ENCODE data around the gene LAMA4. TPM values are rescaled to one million over a fixed set of nuclear protein-coding genes. Genes with fewer than 3 reads are reported as not detected.

The LAMA4 gene
- total and polyA plus RNA-seq, 7 experiments from 2014 or later, result not detected

DNA sequence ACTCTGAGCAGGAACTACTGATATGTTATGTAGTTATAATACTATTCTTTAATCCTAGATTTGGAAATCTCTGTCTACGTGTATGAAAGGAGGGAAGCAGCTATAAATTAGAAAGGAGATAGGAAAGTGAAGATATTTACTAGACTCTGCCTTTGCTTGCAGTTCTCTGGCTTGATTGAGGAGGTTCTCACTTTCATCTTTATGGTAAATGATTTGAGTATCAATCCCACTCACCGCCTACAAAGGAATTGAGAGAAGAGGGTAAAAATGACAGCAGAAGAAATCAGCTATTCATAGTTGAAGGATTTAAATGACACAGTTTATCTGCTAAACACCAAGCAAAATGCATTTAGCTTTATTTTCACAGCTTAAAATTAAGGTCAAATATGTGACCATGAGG, 99.7 kb downstream of the LAMA4 start:
- Histone ChIP-seq H3K36me3 (ENCODE audit: control insufficient read depth in 2 of 3, insufficient read depth in 3 of 3, low read length in 3 of 3) (no peaks in the 10 kb centered on the region), H3K9me3 (ENCODE audit: control insufficient read depth in 2 of 3, low read length in 3 of 3) (no peaks in the 10 kb centered on the region), H3K4me1 (ENCODE audit: control insufficient read depth in 2 of 2, insufficient read depth in 2 of 2, low read length in 2 of 2) (no peaks in the 10 kb centered on the region), H3K27ac (ENCODE audit: low read depth, low read length) (no peak overlapping the region), H3K27me3 (ENCODE audit: control insufficient read depth in 2 of 2, insufficient read depth in 2 of 2, low read length in 2 of 2) (no peaks in the 10 kb centered on the region), H3K4me3 (ENCODE audit: low read length) (no peak overlapping the region)
- H3K4me1 Mint-ChIP-seq, result peaks cover 0 to 10% (median 0%) of the 10 kb centered on the region in 7 donors
- H3K9me3 Mint-ChIP-seq, result peaks cover 0 to 1% (median 0%) of the 10 kb centered on the region in 11 donors
- intact Hi-C loops (cut with micrococcal nuclease), result no loop called here
- ChIA-PET POLR2A (no interaction called here), CTCF (interaction anchor here (1.1 kb wide), 1 partner anchor 8 kb away, joined by 4 read pairs; no protein-coding TSS in a partner anchor)
- no peak overlapping the region for H3K4me3 Mint-ChIP-seq
- H3K27me3 Mint-ChIP-seq, result peaks cover 0 to 34% (median 9%) of the 10 kb centered on the region in 5 donors
- ATAC-seq (no peak), DNase-seq (no peak)
- no peak overlapping the region for H3K27ac Mint-ChIP-seq
- H3K36me3 Mint-ChIP-seq, result no peaks in the 10 kb centered on the region

DNA sequence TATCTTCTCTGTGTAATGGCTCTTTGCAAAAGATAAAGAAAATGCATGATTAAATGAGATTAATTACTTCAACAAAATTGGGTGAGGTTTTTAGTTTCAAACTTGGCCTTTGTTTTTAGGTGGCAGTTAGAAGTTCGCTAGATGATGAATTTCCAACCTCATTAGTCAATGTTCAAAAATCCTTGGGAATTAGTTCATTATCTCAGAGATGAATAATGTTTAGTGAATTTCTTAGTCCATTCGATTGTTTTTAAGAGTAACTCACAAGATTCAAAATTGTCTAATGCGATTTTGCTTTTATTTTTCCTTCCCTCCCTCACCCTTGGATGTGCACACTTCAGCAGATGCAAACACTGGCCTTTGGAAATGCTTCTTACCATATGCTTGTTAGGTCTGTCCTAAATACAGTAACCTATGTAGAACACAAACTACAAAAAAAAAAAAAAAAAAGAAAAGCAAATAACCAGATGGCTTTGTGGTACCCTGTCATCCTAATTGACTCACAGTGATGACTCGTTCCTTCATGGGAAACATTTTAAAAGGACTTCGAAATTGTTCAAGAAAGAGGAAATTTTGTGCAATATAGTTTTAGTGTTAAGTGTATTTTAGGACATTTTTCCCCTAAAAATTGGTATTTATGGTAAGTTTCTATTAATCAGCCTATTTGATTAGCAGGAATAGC, 100.3 kb downstream of the LAMA4 start:
- ATAC-seq (no peak), DNase-seq (no peak)
- H3K27ac Mint-ChIP-seq, result no peak overlapping the region
- H3K27me3 Mint-ChIP-seq, result peaks cover 0 to 30% (median 3%) of the 10 kb centered on the region in 5 donors
- H3K4me1 Mint-ChIP-seq, result peaks cover 0 to 10% (median 0%) of the 10 kb centered on the region in 7 donors
- no peaks in the 10 kb centered on the region for H3K27me3 ChIP-seq (ENCODE audit: control insufficient read depth in 2 of 2, insufficient read depth in 2 of 2, low read length in 2 of 2)
- no peaks in the 10 kb centered on the region for H3K36me3 ChIP-seq (ENCODE audit: control insufficient read depth in 2 of 3, insufficient read depth in 3 of 3, low read length in 3 of 3)
- CTCF ChIA-PET, result interaction anchor here (1.1 kb wide), 1 partner anchor 9 kb away, joined by 4 read pairs; no protein-coding TSS in a partner anchor
- no peak overlapping the region for H3K4me3 ChIP-seq (ENCODE audit: low read length)
- H3K4me3 Mint-ChIP-seq, result no peak overlapping the region
- intact Hi-C loops (cut with micrococcal nuclease), result no loop called here
- no peaks in the 10 kb centered on the region for H3K9me3 ChIP-seq (ENCODE audit: control insufficient read depth in 2 of 3, low read length in 3 of 3)
- POLR2A ChIA-PET, result no interaction called here
- no peak overlapping the region for H3K27ac ChIP-seq (ENCODE audit: low read depth, low read length)
- no peaks in the 10 kb centered on the region for H3K36me3 Mint-ChIP-seq
- peaks cover 0 to 1% (median 0%) of the 10 kb centered on the region in 11 donors for H3K9me3 Mint-ChIP-seq
- H3K4me1 ChIP-seq (ENCODE audit: control insufficient read depth in 2 of 2, insufficient read depth in 2 of 2, low read length in 2 of 2), result no peaks in the 10 kb centered on the region

DNA sequence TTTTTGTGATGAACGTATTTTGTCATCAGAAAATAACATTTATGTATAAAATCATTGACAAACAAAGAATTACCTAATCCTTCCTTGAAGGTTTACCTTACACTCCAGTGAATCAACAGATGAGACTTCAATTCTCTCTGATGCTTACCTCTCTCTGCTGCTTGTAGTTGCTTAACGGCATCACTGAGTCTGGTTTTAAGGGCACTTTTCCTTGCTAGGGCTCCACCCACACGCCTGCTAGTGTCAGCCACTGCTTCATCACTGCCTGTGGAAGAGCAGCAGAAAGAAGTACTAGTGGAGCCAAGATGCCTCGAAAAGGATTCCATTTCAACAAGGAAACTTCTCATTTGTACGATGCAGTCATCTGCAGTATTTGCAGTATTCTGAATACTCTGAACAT, 104.0 kb downstream of the LAMA4 start:
- ChIA-PET POLR2A (no interaction called here), CTCF (no interaction called here)
- Histone ChIP-seq H3K27me3 (ENCODE audit: control insufficient read depth in 2 of 2, insufficient read depth in 2 of 2, low read length in 2 of 2) (no peaks in the 10 kb centered on the region), H3K4me3 (ENCODE audit: low read length) (no peak overlapping the region), H3K4me1 (ENCODE audit: control insufficient read depth in 2 of 2, insufficient read depth in 2 of 2, low read length in 2 of 2) (no peaks in the 10 kb centered on the region), H3K27ac (ENCODE audit: low read depth, low read length) (no peak overlapping the region), H3K9me3 (ENCODE audit: control insufficient read depth in 2 of 3, low read length in 3 of 3) (no peaks in the 10 kb centered on the region), H3K36me3 (ENCODE audit: control insufficient read depth in 2 of 3, insufficient read depth in 3 of 3, low read length in 3 of 3) (no peaks in the 10 kb centered on the region)
- Mint-ChIP-seq H3K4me3 (no peak overlapping the region), H3K9me3 (no peaks in the 10 kb centered on the region), H3K27me3 (peaks cover 0 to 25% (median under 1%) of the 10 kb centered on the region in 5 donors), H3K4me1 (peaks cover 0 to 4% (median 0%) of the 10 kb centered on the region in 7 donors), H3K36me3 (no peaks in the 10 kb centered on the region), H3K27ac (no peak overlapping the region)
- ATAC-seq (no peak), DNase-seq (no peak)
- intact Hi-C loops (cut with micrococcal nuclease), result no loop called here

DNA sequence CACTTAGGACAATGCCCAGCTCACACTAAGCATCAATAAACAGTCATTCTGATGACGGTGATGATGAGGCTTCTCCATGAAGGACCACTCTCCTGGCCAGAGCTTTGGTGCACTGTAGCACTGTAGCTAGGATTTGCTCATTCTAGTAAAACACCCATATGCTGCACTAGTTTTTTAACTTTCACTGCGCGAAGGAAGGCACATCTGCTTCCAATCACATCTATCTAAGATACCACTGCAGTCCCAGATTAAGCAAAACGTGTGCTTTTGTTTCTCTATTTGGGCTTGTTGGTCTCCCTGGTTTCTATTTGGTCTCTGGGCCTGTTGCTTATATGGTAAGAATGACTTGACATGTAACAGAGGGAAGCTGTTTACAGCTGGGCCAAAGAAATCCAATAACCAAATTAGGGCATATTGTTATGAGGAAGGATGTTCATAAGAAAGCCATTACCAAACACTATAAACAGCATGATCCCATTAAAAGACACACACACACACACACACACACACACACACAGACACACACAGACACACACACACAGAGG, 104.6 kb downstream of the LAMA4 start:
- DNase-seq (no peak), ATAC-seq (no peak)
- Histone ChIP-seq H3K9me3 (ENCODE audit: control insufficient read depth in 2 of 3, low read length in 3 of 3) (no peaks in the 10 kb centered on the region), H3K27me3 (ENCODE audit: control insufficient read depth in 2 of 2, insufficient read depth in 2 of 2, low read length in 2 of 2) (no peaks in the 10 kb centered on the region), H3K4me3 (ENCODE audit: low read length) (no peak overlapping the region), H3K4me1 (ENCODE audit: control insufficient read depth in 2 of 2, insufficient read depth in 2 of 2, low read length in 2 of 2) (no peaks in the 10 kb centered on the region), H3K36me3 (ENCODE audit: control insufficient read depth in 2 of 3, insufficient read depth in 3 of 3, low read length in 3 of 3) (no peaks in the 10 kb centered on the region), H3K27ac (ENCODE audit: low read depth, low read length) (no peak overlapping the region)
- intact Hi-C loops (cut with micrococcal nuclease), result no loop called here
- Mint-ChIP-seq H3K9me3 (no peaks in the 10 kb centered on the region), H3K27me3 (peaks cover 0 to 25% (median 5%) of the 10 kb centered on the region in 5 donors), H3K4me3 (no peak overlapping the region), H3K4me1 (peaks cover 0 to 3% (median 0%) of the 10 kb centered on the region in 7 donors), H3K36me3 (no peaks in the 10 kb centered on the region), H3K27ac (no peak overlapping the region)
- POLR2A ChIA-PET, result no interaction called here
- CTCF ChIA-PET, result interaction anchor here (0.9 kb wide), 1 partner anchor 13 kb away, joined by 3 read pairs; no protein-coding TSS in a partner anchor

DNA sequence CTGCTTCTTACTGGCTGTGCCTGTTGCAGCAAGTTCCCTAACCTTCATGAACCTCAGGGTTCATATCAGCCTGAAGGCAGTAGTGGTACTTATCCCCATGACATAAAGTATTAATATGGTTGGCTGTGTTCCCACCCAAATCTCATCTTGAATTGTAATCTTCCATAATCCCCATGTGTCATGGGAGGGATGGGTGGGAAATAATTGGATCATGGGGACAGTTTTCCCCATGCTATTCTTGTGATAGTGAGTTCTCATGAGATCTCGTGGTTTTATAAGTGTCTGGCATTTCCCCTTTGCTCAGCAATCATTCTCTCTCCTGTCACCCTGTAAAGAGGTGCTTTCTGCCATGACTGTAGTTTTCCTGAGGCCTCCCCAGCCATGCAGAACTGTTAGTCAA, 105.1 kb downstream of the LAMA4 start:
- Mint-ChIP-seq H3K27ac (no peak overlapping the region), H3K9me3 (no peaks in the 10 kb centered on the region), H3K4me1 (no peaks in the 10 kb centered on the region), H3K27me3 (peaks cover 0 to 25% (median 5%) of the 10 kb centered on the region in 5 donors), H3K4me3 (no peak overlapping the region), H3K36me3 (no peaks in the 10 kb centered on the region)
- no peak for DNase-seq
- Histone ChIP-seq H3K36me3 (ENCODE audit: control insufficient read depth in 2 of 3, insufficient read depth in 3 of 3, low read length in 3 of 3) (no peaks in the 10 kb centered on the region), H3K27me3 (ENCODE audit: control insufficient read depth in 2 of 2, insufficient read depth in 2 of 2, low read length in 2 of 2) (no peaks in the 10 kb centered on the region), H3K4me3 (ENCODE audit: low read length) (no peak overlapping the region), H3K4me1 (ENCODE audit: control insufficient read depth in 2 of 2, insufficient read depth in 2 of 2, low read length in 2 of 2) (no peaks in the 10 kb centered on the region), H3K27ac (ENCODE audit: low read depth, low read length) (no peak overlapping the region), H3K9me3 (ENCODE audit: control insufficient read depth in 2 of 3, low read length in 3 of 3) (no peaks in the 10 kb centered on the region)
- no peak for ATAC-seq
- POLR2A ChIA-PET, result no interaction called here
- CTCF ChIA-PET, result interaction anchor here (0.9 kb wide), 1 partner anchor 13 kb away, joined by 3 read pairs; no protein-coding TSS in a partner anchor
- intact Hi-C loops (cut with micrococcal nuclease), result no loop called here

DNA sequence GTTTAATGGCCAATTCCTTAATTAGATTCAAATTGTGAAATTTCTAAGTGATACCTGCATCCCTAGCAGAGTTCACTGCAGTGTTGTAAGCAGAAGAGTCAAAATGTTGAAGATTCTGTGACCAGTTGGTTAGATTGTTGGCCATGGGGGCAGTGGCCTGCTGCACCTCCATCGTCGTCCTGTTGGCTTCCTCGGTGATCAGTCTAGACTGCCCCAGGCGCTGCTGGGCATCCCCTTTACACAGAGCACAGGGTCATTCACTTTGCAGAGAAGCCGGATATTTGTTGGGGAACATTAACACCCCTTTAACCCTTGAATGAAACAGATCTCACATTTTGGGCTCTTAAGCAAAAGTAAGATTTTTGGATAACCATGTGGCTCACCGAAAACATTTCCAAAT, 106.3 kb downstream of the LAMA4 start:
- Mint-ChIP-seq H3K27ac (no peak overlapping the region), H3K27me3 (peaks cover 0 to 23% (median 5%) of the 10 kb centered on the region in 5 donors), H3K9me3 (no peaks in the 10 kb centered on the region), H3K4me1 (no peaks in the 10 kb centered on the region), H3K36me3 (no peaks in the 10 kb centered on the region), H3K4me3 (no peak overlapping the region)
- Histone ChIP-seq H3K4me1 (ENCODE audit: control insufficient read depth in 2 of 2, insufficient read depth in 2 of 2, low read length in 2 of 2) (no peaks in the 10 kb centered on the region), H3K4me3 (ENCODE audit: low read length) (no peak overlapping the region), H3K36me3 (ENCODE audit: control insufficient read depth in 2 of 3, insufficient read depth in 3 of 3, low read length in 3 of 3) (no peaks in the 10 kb centered on the region), H3K27me3 (ENCODE audit: control insufficient read depth in 2 of 2, insufficient read depth in 2 of 2, low read length in 2 of 2) (no peaks in the 10 kb centered on the region), H3K27ac (ENCODE audit: low read depth, low read length) (no peak overlapping the region), H3K9me3 (ENCODE audit: control insufficient read depth in 2 of 3, low read length in 3 of 3) (no peaks in the 10 kb centered on the region)
- ChIA-PET CTCF (no interaction called here), POLR2A (no interaction called here)
- DNase-seq, result no peak
- intact Hi-C loops (cut with micrococcal nuclease), result no loop called here
- no peak for ATAC-seq

DNA sequence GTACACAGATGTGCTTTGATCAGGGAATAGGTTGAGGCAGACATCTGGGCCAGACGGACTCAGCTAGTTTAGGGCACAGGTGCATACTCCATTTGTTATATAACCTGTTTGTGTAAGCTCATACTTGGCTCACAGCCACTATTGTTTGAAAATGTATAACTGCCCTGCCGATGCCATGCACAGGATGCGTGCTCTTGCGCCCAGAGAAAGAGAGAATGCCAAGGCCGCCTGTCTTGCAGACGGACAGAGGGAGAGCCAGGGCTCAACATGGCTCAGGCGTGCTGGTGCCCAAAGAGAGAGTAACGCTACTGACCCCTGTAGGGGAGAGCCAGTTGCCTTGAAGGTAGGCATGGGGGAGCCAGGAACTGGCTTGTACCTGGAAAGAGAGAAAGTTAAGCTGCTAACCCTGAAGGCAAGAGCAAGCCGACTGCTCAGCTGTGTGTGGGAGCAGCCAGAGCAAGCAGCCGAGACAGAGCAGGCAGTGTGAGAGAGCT, 109.2 kb downstream of the LAMA4 start:
- intact Hi-C loops (cut with micrococcal nuclease), result no loop called here
- Histone ChIP-seq H3K9me3 (ENCODE audit: control insufficient read depth in 2 of 3, low read length in 3 of 3) (no peaks in the 10 kb centered on the region), H3K27ac (ENCODE audit: low read depth, low read length) (no peak overlapping the region), H3K4me3 (ENCODE audit: low read length) (no peak overlapping the region), H3K4me1 (ENCODE audit: control insufficient read depth in 2 of 2, insufficient read depth in 2 of 2, low read length in 2 of 2) (no peaks in the 10 kb centered on the region), H3K36me3 (ENCODE audit: control insufficient read depth in 2 of 3, insufficient read depth in 3 of 3, low read length in 3 of 3) (no peaks in the 10 kb centered on the region), H3K27me3 (ENCODE audit: control insufficient read depth in 2 of 2, insufficient read depth in 2 of 2, low read length in 2 of 2) (no peaks in the 10 kb centered on the region)
- Mint-ChIP-seq H3K36me3 (no peaks in the 10 kb centered on the region), H3K9me3 (no peaks in the 10 kb centered on the region), H3K4me3 (no peak overlapping the region), H3K27ac (no peak overlapping the region), H3K4me1 (no peaks in the 10 kb centered on the region), H3K27me3 (peaks cover 0 to 22% (median 3%) of the 10 kb centered on the region in 5 donors)
- ATAC-seq, result no peak
- DNase-seq, result no peak
- CTCF ChIA-PET, result no interaction called here
- POLR2A ChIA-PET, result no interaction called here
